ENCODE data around the gene PARP12. TPM values are rescaled to one million over a fixed set of nuclear protein-coding genes. Genes with fewer than 3 reads are reported as not detected.

The PARP12 gene
- polyA plus RNA-seq, 3 donors, result 12.5 to 24.7 (median 13.4) TPM

GRCh38 chr7:140019606-140020005, 43.1 kb downstream of the PARP12 start:
- DNase-seq (ENCODE audit: extremely low read depth in 1 of 11, low read depth in 9 of 11, low spot score in 4 of 11), result no peak

- no peak for DNase-seq (ENCODE audit: extremely low read depth in 1 of 11, low read depth in 9 of 11, low spot score in 4 of 11)
Measured at GRCh38 chr7:140019172-140019571, 43.6 kb downstream of the PARP12 start.

- DNase-seq (ENCODE audit: extremely low read depth in 1 of 11, low read depth in 9 of 11, low spot score in 4 of 11), result no peak
Measured at GRCh38 chr7:140018125-140019043, 44.4 kb downstream of the PARP12 start.

- DNase-seq (ENCODE audit: extremely low read depth in 1 of 11, low read depth in 9 of 11, low spot score in 4 of 11), result no peak
Measured at GRCh38 chr7:140017543-140017942, 45.2 kb downstream of the PARP12 start.

- no peak for DNase-seq (ENCODE audit: extremely low read depth in 1 of 11, low read depth in 9 of 11, low spot score in 4 of 11)
Measured at GRCh38 chr7:140017034-140017433, 45.7 kb downstream of the PARP12 start.

GRCh38 chr7:140016540-140016939, 46.2 kb downstream of the PARP12 start:
- no peak for DNase-seq (ENCODE audit: extremely low read depth in 1 of 11, low read depth in 9 of 11, low spot score in 4 of 11)

GRCh38 chr7:140015471-140015970, 47.2 kb downstream of the PARP12 start:
- DNase-seq (ENCODE audit: extremely low read depth in 1 of 11, low read depth in 9 of 11, low spot score in 4 of 11), result no peak

- DNase-seq (ENCODE audit: extremely low read depth in 1 of 11, low read depth in 9 of 11, low spot score in 4 of 11), result no peak
Measured at GRCh38 chr7:140014123-140014522, 48.6 kb downstream of the PARP12 start.

- DNase-seq (ENCODE audit: extremely low read depth in 1 of 11, low read depth in 9 of 11, low spot score in 4 of 11), result no peak
Measured at GRCh38 chr7:140013676-140014075, 49.1 kb downstream of the PARP12 start.

GRCh38 chr7:140010194-140010895, 52.4 kb downstream of the PARP12 start:
- no peak for DNase-seq (ENCODE audit: extremely low read depth in 1 of 11, low read depth in 9 of 11, low spot score in 4 of 11)

GRCh38 chr7:140009735-140010134, 53.0 kb downstream of the PARP12 start:
- DNase-seq (ENCODE audit: extremely low read depth in 1 of 11, low read depth in 9 of 11, low spot score in 4 of 11), result no peak

GRCh38 chr7:140008755-140009610, 53.8 kb downstream of the PARP12 start:
- DNase-seq (ENCODE audit: extremely low read depth in 1 of 11, low read depth in 9 of 11, low spot score in 4 of 11), result no peak

- DNase-seq (ENCODE audit: extremely low read depth in 1 of 11, low read depth in 9 of 11, low spot score in 4 of 11), result no peak
Measured at GRCh38 chr7:140007051-140007690, 55.6 kb downstream of the PARP12 start.

GRCh38 chr7:140006600-140006999, 56.2 kb downstream of the PARP12 start:
- no peak for DNase-seq (ENCODE audit: extremely low read depth in 1 of 11, low read depth in 9 of 11, low spot score in 4 of 11)

- DNase-seq (ENCODE audit: extremely low read depth in 1 of 11, low read depth in 9 of 11, low spot score in 4 of 11), result no peak
Measured at GRCh38 chr7:140005754-140006503, 56.8 kb downstream of the PARP12 start.

- DNase-seq (ENCODE audit: extremely low read depth in 1 of 11, low read depth in 9 of 11, low spot score in 4 of 11), result no peak
Measured at GRCh38 chr7:140005341-140005740, 57.4 kb downstream of the PARP12 start.

GRCh38 chr7:140004672-140005071, 58.1 kb downstream of the PARP12 start:
- no peak for DNase-seq (ENCODE audit: extremely low read depth in 1 of 11, low read depth in 9 of 11, low spot score in 4 of 11)

GRCh38 chr7:140003913-140004382, 58.8 kb downstream of the PARP12 start:
- DNase-seq (ENCODE audit: extremely low read depth in 1 of 11, low read depth in 9 of 11, low spot score in 4 of 11), result peak in 7 of 11 donors; percentile 28 to 52 (median 33)

Measured in renal cortex interstitium (tissue), 11 donors.